RWPE2 (cell line): ENCODE results near the gene NLK.
A peak's percentile ranks its signal among the peaks of the same experiment; 100 is the strongest.
"Not testable (repeated sequence)": the region's sequence is repeated elsewhere in the genome, so short reads cannot be mapped to it uniquely, and the experiment has no call there.

Experiments
- ATAC-seq: fragments of 200-7000 bp; cut with Tn5 transposase; 3 replicates; pipeline ENCODE4 v1.9.1; 2021; ENCODE audit warnings: low read depth
- DNase-seq: peaks from one replicate; pipeline ENCODE4 v3.0.0-alpha.2; 2020; ENCODE audit warnings: low spot score
- H3K27ac ChIP-seq: fragments of 450-650 bp; 2 replicates; pipeline ENCODE4 v1.5.1; 2017; ENCODE audit warnings: mild to moderate bottlenecking; ENCODE audit not compliant: poor library complexity, severe bottlenecking
- H3K27me3 ChIP-seq: fragments of 250-450 bp; sonication (Bioruptor Pico); 2 replicates; pipeline ENCODE4 v1.5.1; 2021; ENCODE audit warnings: mild to moderate bottlenecking, moderate library complexity; ENCODE audit not compliant: insufficient read depth, poor library complexity, severe bottlenecking
- H3K36me3 ChIP-seq: fragments of 250-450 bp; sonication (Bioruptor Pico); 2 replicates; pipeline ENCODE4 v1.5.1; 2020; ENCODE audit warnings: low read depth, mild to moderate bottlenecking, moderate library complexity
- H3K4me1 ChIP-seq: fragments of 250-450 bp; sonication (Bioruptor Pico); 2 replicates; pipeline ENCODE4 v1.5.1; 2021; ENCODE audit warnings: mild to moderate bottlenecking, moderate library complexity; ENCODE audit not compliant: insufficient read depth, poor library complexity, severe bottlenecking
- H3K4me3 ChIP-seq: fragments of 250-450 bp; sonication (Bioruptor Pico); 2 replicates; pipeline ENCODE4 v1.5.1; 2021; ENCODE audit warnings: mild to moderate bottlenecking, moderate library complexity; ENCODE audit not compliant: severe bottlenecking
- H3K9me3 ChIP-seq: fragments of 250-450 bp; sonication (Bioruptor Pico); 2 replicates; pipeline ENCODE4 v1.5.1; 2021; ENCODE audit warnings: mild to moderate bottlenecking, moderate library complexity; ENCODE audit not compliant: severe bottlenecking
- TF ChIP-seq, protein P1 (sequence below): fragments of 450-650 bp; IDR thresholded peaks from one replicate; pipeline ENCODE4 v1.5.1; 2017; ENCODE audit warnings: mild to moderate bottlenecking, moderate library complexity; ENCODE audit not compliant: poor library complexity, severe bottlenecking

Gene NLK

DNA sequence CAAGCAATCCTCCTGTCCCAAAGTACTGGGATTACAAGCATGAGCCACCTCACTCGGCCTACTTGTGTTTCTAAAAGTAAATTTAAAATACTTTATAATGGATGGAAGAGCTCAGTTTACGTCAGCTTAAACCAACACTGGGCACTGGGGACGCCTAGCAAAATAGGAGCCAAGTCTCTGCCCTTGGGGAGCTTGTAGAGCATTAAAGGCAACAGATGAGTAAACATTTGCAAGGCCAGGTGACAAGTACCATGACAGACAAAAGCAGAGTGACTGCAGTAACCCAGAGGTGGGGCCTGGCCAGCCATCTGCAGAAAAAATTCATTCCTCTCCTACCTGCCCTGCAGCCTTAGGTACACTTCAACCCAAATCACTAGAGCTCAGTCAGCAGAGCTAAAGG is 12.1 kb upstream of the NLK start:
- no peaks in the 10 kb centered on the region for H3K9me3 ChIP-seq
- no peak overlapping the region for H3K27ac ChIP-seq
- peaks cover 12% of the 10 kb centered on the region for H3K4me1 ChIP-seq
- no peaks in the 10 kb centered on the region for H3K36me3 ChIP-seq
- ATAC-seq = no peak
- TF ChIP-seq, protein P1, sequence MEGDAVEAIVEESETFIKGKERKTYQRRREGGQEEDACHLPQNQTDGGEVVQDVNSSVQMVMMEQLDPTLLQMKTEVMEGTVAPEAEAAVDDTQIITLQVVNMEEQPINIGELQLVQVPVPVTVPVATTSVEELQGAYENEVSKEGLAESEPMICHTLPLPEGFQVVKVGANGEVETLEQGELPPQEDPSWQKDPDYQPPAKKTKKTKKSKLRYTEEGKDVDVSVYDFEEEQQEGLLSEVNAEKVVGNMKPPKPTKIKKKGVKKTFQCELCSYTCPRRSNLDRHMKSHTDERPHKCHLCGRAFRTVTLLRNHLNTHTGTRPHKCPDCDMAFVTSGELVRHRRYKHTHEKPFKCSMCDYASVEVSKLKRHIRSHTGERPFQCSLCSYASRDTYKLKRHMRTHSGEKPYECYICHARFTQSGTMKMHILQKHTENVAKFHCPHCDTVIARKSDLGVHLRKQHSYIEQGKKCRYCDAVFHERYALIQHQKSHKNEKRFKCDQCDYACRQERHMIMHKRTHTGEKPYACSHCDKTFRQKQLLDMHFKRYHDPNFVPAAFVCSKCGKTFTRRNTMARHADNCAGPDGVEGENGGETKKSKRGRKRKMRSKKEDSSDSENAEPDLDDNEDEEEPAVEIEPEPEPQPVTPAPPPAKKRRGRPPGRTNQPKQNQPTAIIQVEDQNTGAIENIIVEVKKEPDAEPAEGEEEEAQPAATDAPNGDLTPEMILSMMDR = no peak
- H3K27me3 ChIP-seq = no peaks in the 10 kb centered on the region
- H3K4me3 ChIP-seq = no peak overlapping the region
- DNase-seq = no peak

DNA sequence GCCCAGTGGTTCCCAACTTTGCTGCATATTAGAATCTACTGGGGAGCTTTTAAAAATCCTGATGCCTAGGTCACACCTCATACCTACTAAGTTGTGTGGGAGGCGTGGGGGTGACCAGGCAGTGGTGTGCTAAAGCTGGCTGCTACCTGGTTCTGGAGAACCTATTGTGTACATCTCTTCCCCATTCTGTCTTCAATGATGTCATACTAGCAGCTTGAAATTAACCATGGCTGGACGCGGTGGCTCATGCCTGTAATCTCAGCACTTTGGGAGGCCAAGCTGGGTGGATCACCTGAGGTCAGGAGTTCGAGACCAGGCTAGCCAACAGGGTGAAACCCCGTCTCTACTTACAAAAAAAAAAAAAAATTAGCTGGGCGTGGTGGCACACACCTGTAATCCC is 11.3 kb upstream of the NLK start:
- DNase-seq (no peak), ATAC-seq (no peak)
- Histone ChIP-seq H3K4me3 (no peak overlapping the region), H3K27me3 (no peaks in the 10 kb centered on the region), H3K27ac (no peak overlapping the region), H3K36me3 (no peaks in the 10 kb centered on the region), H3K4me1 (peaks cover 12% of the 10 kb centered on the region), H3K9me3 (no peaks in the 10 kb centered on the region)
- TF ChIP-seq, protein P1 = no peak

DNA sequence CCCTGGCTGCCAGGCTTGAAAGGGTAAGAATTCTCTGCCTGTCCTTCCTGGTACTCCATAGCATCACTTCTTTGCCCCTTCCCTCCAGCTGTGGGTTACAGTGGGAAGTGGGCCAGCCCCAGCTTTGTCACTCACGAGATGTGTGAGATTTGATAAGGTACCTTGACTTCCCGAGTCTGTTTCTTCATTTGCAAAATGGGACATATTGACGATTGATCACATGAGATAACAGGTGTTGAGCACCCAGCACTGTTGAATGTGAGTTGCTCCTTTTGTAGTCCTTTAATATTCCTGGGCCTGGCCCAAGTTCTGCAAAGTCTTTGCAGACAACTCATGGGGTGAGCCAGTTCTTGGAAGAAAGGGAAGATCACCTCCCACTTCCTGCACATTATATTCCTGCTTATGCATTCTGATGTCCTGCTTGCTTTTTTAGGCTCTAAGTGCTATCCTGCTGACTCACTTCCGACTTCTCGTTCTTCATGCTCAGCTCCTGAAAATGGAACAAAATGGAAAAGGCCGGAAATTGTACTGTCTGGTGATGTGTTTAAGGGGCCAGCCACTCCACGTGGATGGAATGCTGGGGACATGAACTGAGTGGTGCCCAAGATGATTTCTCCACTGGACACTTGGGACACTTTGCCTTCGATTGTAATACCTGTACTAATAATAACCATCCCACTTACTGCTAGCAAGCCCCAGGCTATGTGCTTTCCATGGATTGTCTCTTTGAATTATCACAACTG is 8.3 kb upstream of the NLK start:
- no peaks in the 10 kb centered on the region for H3K27me3 ChIP-seq
- H3K4me3 ChIP-seq = no peak overlapping the region
- peaks cover 21% of the 10 kb centered on the region for H3K4me1 ChIP-seq
- H3K27ac ChIP-seq = peak overlapping the region; percentile 91
- DNase-seq (no peak), ATAC-seq (peak; percentile 99)
- no peaks in the 10 kb centered on the region for H3K9me3 ChIP-seq
- H3K36me3 ChIP-seq = no peaks in the 10 kb centered on the region
- TF ChIP-seq, protein P1 = no peak

DNA sequence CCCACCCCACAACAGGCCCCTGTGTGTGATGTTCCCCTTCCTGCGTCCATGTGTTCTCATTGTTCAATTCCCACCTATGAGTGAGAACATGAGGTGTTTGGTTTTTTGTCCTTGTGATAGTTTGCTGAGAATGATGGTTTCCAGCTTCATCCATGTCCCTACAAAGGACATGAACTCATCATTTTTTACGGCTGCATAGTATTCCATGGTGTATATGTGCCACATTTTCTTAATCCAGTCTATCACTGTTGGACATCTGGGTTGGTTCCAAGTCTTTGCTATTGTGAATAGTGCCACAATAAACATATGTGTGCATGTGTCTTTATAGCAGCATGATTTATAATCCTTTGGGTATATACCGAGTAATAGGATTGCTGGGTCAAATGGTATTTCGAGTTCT is 7.0 kb upstream of the NLK start:
- H3K27ac ChIP-seq = peak overlapping the region; percentile 91
- not testable (repeated sequence) for H3K36me3 ChIP-seq, H3K27me3 ChIP-seq, ATAC-seq, H3K9me3 ChIP-seq, DNase-seq, H3K4me3 ChIP-seq
- H3K4me1 ChIP-seq = peaks cover 23% of the 10 kb centered on the region

DNA sequence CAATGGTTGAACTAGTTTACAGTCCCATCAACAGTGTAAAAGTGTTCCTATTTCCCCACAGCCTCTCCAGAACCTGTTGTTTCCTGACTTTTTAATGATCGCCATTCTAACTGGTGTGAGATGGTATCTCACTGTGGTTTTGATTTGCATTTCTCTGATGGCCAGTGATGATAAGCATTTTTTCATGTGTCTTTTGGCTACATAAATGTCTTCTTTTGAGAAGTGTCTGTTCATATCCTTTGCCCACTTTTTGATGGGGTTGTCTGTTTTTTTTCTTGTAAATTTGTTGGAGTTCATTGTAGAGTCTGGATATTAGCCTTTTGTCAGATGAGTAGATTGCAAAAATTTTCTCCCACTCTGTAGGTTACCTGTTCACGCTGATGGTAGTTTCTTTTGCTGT is 6.6 kb upstream of the NLK start:
- not testable (repeated sequence) for H3K4me3 ChIP-seq, H3K9me3 ChIP-seq, H3K27ac ChIP-seq, H3K27me3 ChIP-seq, H3K36me3 ChIP-seq, ATAC-seq, DNase-seq
- peaks cover 26% of the 10 kb centered on the region for H3K4me1 ChIP-seq

DNA sequence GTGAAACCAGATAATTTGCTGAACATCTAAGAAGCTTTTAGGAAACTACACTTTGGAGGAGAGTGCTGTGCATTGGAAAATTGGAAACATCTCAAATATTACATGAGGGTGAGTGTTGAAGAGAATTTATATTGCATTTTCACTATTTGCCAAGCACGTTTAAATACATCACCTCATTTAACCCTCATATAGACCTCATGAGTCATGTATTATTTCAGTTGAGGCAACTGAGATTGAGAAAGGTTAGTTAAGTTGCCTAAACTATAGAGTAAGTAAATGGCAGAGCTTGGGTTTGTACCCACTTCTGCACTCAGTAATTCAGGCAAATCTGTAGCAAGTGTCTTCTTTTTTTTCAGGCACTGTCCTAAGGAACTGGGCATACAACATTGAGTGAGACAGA is 3.7 kb upstream of the NLK start:
- no peak for ATAC-seq

More for the DNA sequence above, 3.7 kb upstream of the NLK start:
- no peaks in the 10 kb centered on the region for H3K9me3 ChIP-seq
- H3K27ac ChIP-seq = peak overlapping the region; percentile 29
- H3K4me3 ChIP-seq = no peak overlapping the region
- TF ChIP-seq, protein P1 = no peak
- H3K4me1 ChIP-seq = peaks cover 38% of the 10 kb centered on the region
- no peak for DNase-seq
- H3K36me3 ChIP-seq = peaks cover 10% of the 10 kb centered on the region; the same call in 1 of the 2 replicates
- H3K27me3 ChIP-seq = no peaks in the 10 kb centered on the region
